WTC11 (cell line): Measurements from ENCODE around the gene NRDC. TPM values are rescaled to one million over a fixed set of nuclear protein-coding genes. Genes with fewer than 3 reads are reported as not detected.

Experiments
- ATAC-seq: fragments of 200-7000 bp; cut with Tn5 transposase; 2 replicates; pipeline ENCODE4 v1.10.0; 2021; ENCODE audit warnings: mild to moderate bottlenecking, moderate library complexity
- CTCF ChIA-PET: fragments of 300-600 bp; sonication (Branson Sonifier 250); formaldehyde crosslinking; loops from one replicate; lab custom pipeline; 2021; ENCODE audit warnings: antibody characterized with exemption; lab: Charles Lee
- POLR2A ChIA-PET: fragments of 350-600 bp; sonication (Branson Sonifier 250); formaldehyde crosslinking; loops from one replicate; lab custom pipeline; 2021; ENCODE audit warnings: antibody characterized with exemption; lab: Charles Lee
- DNase-seq: peaks from one replicate; pipeline ENCODE4 v3.0.0; 2021; ENCODE audit warnings: low spot score
- H3K27ac Mint-ChIP-seq: 2 replicates; pipeline ENCODE4 v1.8.0; 2021; ENCODE audit warnings: mixed read lengths
- H3K27me3 Mint-ChIP-seq: 2 replicates; pipeline ENCODE4 v1.8.0; 2021; ENCODE audit warnings: low read depth, mild to moderate bottlenecking, moderate library complexity, mixed read lengths
- H3K36me3 Mint-ChIP-seq: 2 replicates; pipeline ENCODE4 v1.8.0; 2021; ENCODE audit warnings: mixed read lengths
- H3K4me1 Mint-ChIP-seq: 2 replicates; pipeline ENCODE4 v1.8.0; 2022; ENCODE audit warnings: mixed read lengths
- H3K4me3 Mint-ChIP-seq: 2 replicates; pipeline ENCODE4 v1.8.0; 2021; ENCODE audit warnings: mild to moderate bottlenecking, moderate library complexity, mixed read lengths
- H3K9me3 Mint-ChIP-seq: 2 replicates; pipeline ENCODE4 v1.8.0; 2021; ENCODE audit warnings: mixed read lengths
- ATF1 ChIP-seq: sonication (generic); formaldehyde crosslinking; IDR thresholded peaks from 2 replicates; pipeline ENCODE4 v1.8.1; 2023; ENCODE audit warnings: mild to moderate bottlenecking, moderate library complexity, missing genetic modification reagents
- ATF3 ChIP-seq: sonication (generic); formaldehyde crosslinking; conservative IDR thresholded peaks from 2 replicates; pipeline ENCODE4 v1.8.1; 2022; ENCODE audit warnings: mild to moderate bottlenecking, missing genetic modification reagents
- ATF6 ChIP-seq: sonication (generic); formaldehyde crosslinking; IDR thresholded peaks from 2 replicates; pipeline ENCODE4 v1.8.1; 2023; ENCODE audit warnings: mild to moderate bottlenecking, missing genetic modification reagents
- CREM ChIP-seq: sonication (generic); formaldehyde crosslinking; IDR thresholded peaks from 2 replicates; pipeline ENCODE4 v1.8.1; 2022; ENCODE audit warnings: mild to moderate bottlenecking, missing genetic modification reagents, moderate library complexity
- ELF4 ChIP-seq: sonication (generic); formaldehyde crosslinking; IDR thresholded peaks from 2 replicates; pipeline ENCODE4 v1.8.1; 2022; ENCODE audit warnings: low read depth, mild to moderate bottlenecking, moderate library complexity, missing genetic modification reagents
- FOXJ3 ChIP-seq: sonication (generic); formaldehyde crosslinking; IDR thresholded peaks from 2 replicates; pipeline ENCODE4 v1.9.0; 2021; ENCODE audit warnings: missing genetic modification reagents, mild to moderate bottlenecking, borderline replicate concordance
- GABPB1 ChIP-seq: sonication (generic); formaldehyde crosslinking; IDR thresholded peaks from 2 replicates; pipeline ENCODE4 v1.8.1; 2023; ENCODE audit warnings: mild to moderate bottlenecking, missing genetic modification reagents
- IRF2 ChIP-seq: sonication (generic); formaldehyde crosslinking; IDR thresholded peaks from 2 replicates; pipeline ENCODE4 v1.8.0; 2022; ENCODE audit warnings: low read depth, missing genetic modification reagents, borderline replicate concordance
- MLX ChIP-seq: sonication (generic); formaldehyde crosslinking; IDR thresholded peaks from 2 replicates; pipeline ENCODE4 v1.8.1; 2023; ENCODE audit warnings: mild to moderate bottlenecking, missing genetic modification reagents, moderate library complexity
- NFE2L1 ChIP-seq: sonication (generic); formaldehyde crosslinking; IDR thresholded peaks from 2 replicates; pipeline ENCODE4 v1.8.1; 2023; ENCODE audit warnings: missing genetic modification reagents
- NR1H2 ChIP-seq: sonication (generic); formaldehyde crosslinking; IDR thresholded peaks from 2 replicates; pipeline ENCODE4 v1.9.0; 2021; ENCODE audit warnings: mild to moderate bottlenecking, moderate library complexity, missing genetic modification reagents
- OVOL2 ChIP-seq: fragments of 250-450 bp; sonication (Bioruptor Pico); IDR thresholded peaks from 2 replicates; pipeline ENCODE4 v1.9.0; 2021; ENCODE audit warnings: mild to moderate bottlenecking, borderline replicate concordance
- PRDM15 ChIP-seq: sonication (generic); formaldehyde crosslinking; IDR thresholded peaks from 2 replicates; pipeline ENCODE4 v1.8.0; 2022; ENCODE audit warnings: missing genetic modification reagents
- RELA ChIP-seq: sonication (generic); formaldehyde crosslinking; IDR thresholded peaks from 2 replicates; pipeline ENCODE4 v1.8.1; 2022; ENCODE audit warnings: missing genetic modification reagents, mild to moderate bottlenecking, borderline replicate concordance
- RORB ChIP-seq: fragments of 250-450 bp; sonication (Bioruptor Pico); IDR thresholded peaks from 2 replicates; pipeline ENCODE4 v1.9.0; 2021; ENCODE audit warnings: mild to moderate bottlenecking
- SP1 ChIP-seq: sonication (generic); formaldehyde crosslinking; conservative IDR thresholded peaks from 2 replicates; pipeline ENCODE4 v1.8.1; 2022; ENCODE audit warnings: missing genetic modification reagents
- TCF7 ChIP-seq: sonication (generic); formaldehyde crosslinking; IDR thresholded peaks from 2 replicates; pipeline ENCODE4 v1.8.0; 2022; ENCODE audit warnings: mild to moderate bottlenecking, low read depth, missing genetic modification reagents, moderate library complexity
- TEAD1 ChIP-seq: sonication (generic); formaldehyde crosslinking; IDR thresholded peaks from 2 replicates; pipeline ENCODE4 v1.8.0; 2022; ENCODE audit warnings: mild to moderate bottlenecking, missing genetic modification reagents
- TEAD4 ChIP-seq: sonication (generic); formaldehyde crosslinking; IDR thresholded peaks from 2 replicates; pipeline ENCODE4 v1.8.0; 2022; ENCODE audit warnings: mild to moderate bottlenecking, missing genetic modification reagents
- USF1 ChIP-seq: sonication (generic); formaldehyde crosslinking; IDR thresholded peaks from 2 replicates; pipeline ENCODE4 v1.8.0; 2022; ENCODE audit warnings: mild to moderate bottlenecking, missing genetic modification reagents
- ZNF219 ChIP-seq: sonication (generic); formaldehyde crosslinking; IDR thresholded peaks from 2 replicates; pipeline ENCODE4 v1.8.0; 2023; ENCODE audit warnings: missing genetic modification reagents, mild to moderate bottlenecking, borderline replicate concordance
- ZNF317 ChIP-seq: sonication (generic); formaldehyde crosslinking; IDR thresholded peaks from 2 replicates; pipeline ENCODE4 v1.8.1; 2023; ENCODE audit warnings: low read depth, mild to moderate bottlenecking, moderate library complexity, missing genetic modification reagents, borderline replicate concordance
- ZNF532 ChIP-seq: fragments of 250-450 bp; sonication (Bioruptor Pico); IDR thresholded peaks from 2 replicates; pipeline ENCODE4 v1.9.0; 2021; ENCODE audit warnings: mild to moderate bottlenecking, borderline replicate concordance
- total RNA-seq: library from RNA; stranded (reverse); gene quantifications from 3 replicates; pipeline ENCODE4 v1.2.3, GENCODE V29; 2021

The NRDC gene
- total RNA-seq, 1 experiment from 2014 or later: 201 TPM

GRCh38 chr1:51788938-51789337 is 89.6 kb downstream of the NRDC start:
- DNase-seq (no peak), ATAC-seq (no peak)
- H3K36me3 Mint-ChIP-seq: peaks cover 76% of the 10 kb centered on the region
- no peaks in the 10 kb centered on the region for H3K4me1 Mint-ChIP-seq
- no peaks in the 10 kb centered on the region for H3K27me3 Mint-ChIP-seq
- H3K9me3 Mint-ChIP-seq: no peaks in the 10 kb centered on the region
- ChIA-PET POLR2A (no interaction called here), CTCF (no interaction called here)
- no peak overlapping the region for H3K27ac Mint-ChIP-seq
- no peak overlapping the region for H3K4me3 Mint-ChIP-seq
- TF ChIP-seq NFE2L1 (CRISPR knock-in tag) (no peak), ELF4 (CRISPR knock-in tag) (no peak), ATF6 (CRISPR knock-in tag) (no peak), GABPB1 (CRISPR knock-in tag) (no peak), RELA (CRISPR knock-in tag) (no peak), SP1 (CRISPR knock-in tag) (no peak), USF1 (no peak), IRF2 (CRISPR knock-in tag) (no peak), ZNF532 (CRISPR knock-in tag) (no peak), ZNF219 (CRISPR knock-in tag) (no peak), OVOL2 (CRISPR knock-in tag) (no peak), FOXJ3 (CRISPR knock-in tag) (no peak), NR1H2 (CRISPR knock-in tag) (no peak), RORB (no peak), ATF1 (CRISPR knock-in tag) (no peak)

GRCh38 chr1:51784997-51785421 is 93.5 kb downstream of the NRDC start:
- CTCF ChIA-PET: interaction anchor here (1.2 kb wide), 1 partner anchor 157 kb away, joined by 5 read pairs; no protein-coding TSS in a partner anchor
- no peak for ATAC-seq
- TF ChIP-seq MLX (CRISPR knock-in tag) (no peak), PRDM15 (no peak), TEAD4 (CRISPR knock-in tag) (no peak), RELA (CRISPR knock-in tag) (no peak), TEAD1 (no peak), ATF3 (CRISPR knock-in tag) (no peak), TCF7 (CRISPR knock-in tag) (no peak), CREM (CRISPR knock-in tag) (no peak), ZNF317 (CRISPR knock-in tag) (no peak)

More at GRCh38 chr1:51784997-51785421, 93.5 kb downstream of the NRDC start:
- Mint-ChIP-seq H3K9me3 (no peaks in the 10 kb centered on the region), H3K27me3 (no peaks in the 10 kb centered on the region), H3K4me3 (no peak overlapping the region), H3K4me1 (no peaks in the 10 kb centered on the region), H3K36me3 (peaks cover 47% of the 10 kb centered on the region), H3K27ac (0 out of 2 replicates have a peak overlapping the region, but pooled peaks have one; percentile 47)
- POLR2A ChIA-PET: no interaction called here
- no peak for DNase-seq
